Muscle layer of colon (tissue), 2 donors: ENCODE data around the gene NOCT.

ENCODE experiments used
- H3K27ac ChIP-seq: one replicate; pipeline ENCODE4 v1.7.0; 2013; ENCODE audit warnings: low read depth, mild to moderate bottlenecking, low read length, moderate library complexity
- H3K27me3 ChIP-seq, 2 donors: one replicate each; pipeline ENCODE4 v1.7.0; 2013; ENCODE audit warnings: low read length in 2 of 2, mild to moderate bottlenecking in 2 of 2; ENCODE audit not compliant: insufficient read depth in 2 of 2, control insufficient read depth in 1 of 2
- H3K36me3 ChIP-seq: one replicate; pipeline ENCODE4 v1.7.0; 2013; ENCODE audit warnings: mild to moderate bottlenecking, low read length; ENCODE audit not compliant: insufficient read depth
- H3K4me1 ChIP-seq: one replicate; pipeline ENCODE4 v1.7.0; 2013; ENCODE audit warnings: mild to moderate bottlenecking, low read length; ENCODE audit not compliant: insufficient read depth
- H3K4me3 ChIP-seq, 2 donors: one replicate each; pipeline ENCODE4 v1.7.0; 2013; ENCODE audit warnings: low read length in 2 of 2, low read depth in 1 of 2, mild to moderate bottlenecking in 1 of 2, moderate library complexity in 1 of 2
- H3K9ac ChIP-seq: one replicate; pipeline ENCODE4 v1.7.0; 2013; ENCODE audit warnings: low read length
- H3K9me3 ChIP-seq: one replicate; pipeline ENCODE4 v1.7.0; 2013; ENCODE audit warnings: mild to moderate bottlenecking, low read length
- donor health status: abdominal sarcoma.
- donor health status: Adenocarcinoma of cecum.

Gene NOCT, protein sequence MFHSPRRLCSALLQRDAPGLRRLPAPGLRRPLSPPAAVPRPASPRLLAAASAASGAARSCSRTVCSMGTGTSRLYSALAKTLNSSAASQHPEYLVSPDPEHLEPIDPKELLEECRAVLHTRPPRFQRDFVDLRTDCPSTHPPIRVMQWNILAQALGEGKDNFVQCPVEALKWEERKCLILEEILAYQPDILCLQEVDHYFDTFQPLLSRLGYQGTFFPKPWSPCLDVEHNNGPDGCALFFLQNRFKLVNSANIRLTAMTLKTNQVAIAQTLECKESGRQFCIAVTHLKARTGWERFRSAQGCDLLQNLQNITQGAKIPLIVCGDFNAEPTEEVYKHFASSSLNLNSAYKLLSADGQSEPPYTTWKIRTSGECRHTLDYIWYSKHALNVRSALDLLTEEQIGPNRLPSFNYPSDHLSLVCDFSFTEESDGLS

GRCh38 chr4:139015269-139015947 is at the start of gene NOCT:
NOCT (plus strand) TSS chr4:139015781; CDS start chr4:139015982, 201 bp downstream.
- peaks cover 16% of the 10 kb centered on the region for H3K4me1 ChIP-seq
- H3K27ac ChIP-seq: peak within 1 kb of the TSS; percentile 83
- H3K4me3 ChIP-seq: peak within 1 kb of the TSS; percentile 65 to 83
- peak within 1 kb of the TSS; percentile 76 for H3K9ac ChIP-seq
- no peaks in the 10 kb centered on the region for H3K27me3 ChIP-seq
- no peaks in the 10 kb centered on the region for H3K9me3 ChIP-seq
- no peaks in the 10 kb centered on the region for H3K36me3 ChIP-seq

- no peak overlapping the region for H3K4me3 ChIP-seq
- no peaks in the 10 kb centered on the region for H3K4me1 ChIP-seq
- no peak overlapping the region for H3K9ac ChIP-seq
- no peaks in the 10 kb centered on the region for H3K36me3 ChIP-seq
- H3K9me3 ChIP-seq: no peaks in the 10 kb centered on the region
- H3K27ac ChIP-seq: no peak overlapping the region
- no peaks in the 10 kb centered on the region for H3K27me3 ChIP-seq
Observed at GRCh38 chr4:138967313-138967712, 48.3 kb upstream of the NOCT start.

DNA sequence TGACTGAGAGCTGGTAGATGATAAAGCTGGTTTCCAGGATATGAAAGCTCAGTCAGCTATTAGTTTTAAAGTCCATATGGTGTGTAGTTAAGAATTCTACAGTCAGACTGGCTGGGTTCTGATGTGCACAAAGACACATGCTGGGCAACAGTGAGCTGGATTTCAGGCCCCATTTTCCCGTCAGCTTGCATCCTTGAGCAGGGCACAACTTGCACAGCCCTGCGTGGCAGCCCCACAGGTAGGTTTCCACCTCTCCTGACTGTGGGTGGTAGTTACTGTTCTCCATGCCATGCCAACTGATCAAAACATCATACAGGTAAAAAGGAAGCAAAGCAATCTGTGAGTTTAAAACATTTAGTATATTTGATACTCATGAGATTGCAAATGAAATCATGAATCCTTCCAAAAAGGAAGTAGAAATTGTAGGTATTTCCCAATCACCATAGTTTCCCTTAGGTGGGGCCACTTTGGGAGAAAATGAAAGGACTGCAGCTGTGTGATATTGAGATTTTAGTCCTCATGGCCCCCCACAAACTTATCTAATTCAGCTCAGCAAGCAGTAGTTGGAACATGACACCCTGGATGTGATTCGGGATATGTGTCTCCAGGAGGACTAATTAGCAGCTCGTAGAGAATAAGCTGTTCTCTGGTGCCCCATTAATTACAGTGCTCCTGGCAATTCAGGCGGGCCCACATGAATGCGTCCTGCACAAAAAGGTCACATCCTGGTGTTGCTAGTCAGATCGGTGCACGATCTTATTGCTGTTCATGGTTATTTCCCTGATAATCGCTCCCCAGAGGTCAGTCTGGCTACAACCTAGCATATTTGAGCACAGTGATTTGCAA is 42.4 kb upstream of the NOCT start:
- no peak overlapping the region for H3K27ac ChIP-seq
- H3K4me1 ChIP-seq: no peaks in the 10 kb centered on the region
- H3K9ac ChIP-seq: no peak overlapping the region
- H3K9me3 ChIP-seq: no peaks in the 10 kb centered on the region
- H3K27me3 ChIP-seq: no peaks in the 10 kb centered on the region
- H3K36me3 ChIP-seq: no peaks in the 10 kb centered on the region
- H3K4me3 ChIP-seq: no peak overlapping the region

DNA sequence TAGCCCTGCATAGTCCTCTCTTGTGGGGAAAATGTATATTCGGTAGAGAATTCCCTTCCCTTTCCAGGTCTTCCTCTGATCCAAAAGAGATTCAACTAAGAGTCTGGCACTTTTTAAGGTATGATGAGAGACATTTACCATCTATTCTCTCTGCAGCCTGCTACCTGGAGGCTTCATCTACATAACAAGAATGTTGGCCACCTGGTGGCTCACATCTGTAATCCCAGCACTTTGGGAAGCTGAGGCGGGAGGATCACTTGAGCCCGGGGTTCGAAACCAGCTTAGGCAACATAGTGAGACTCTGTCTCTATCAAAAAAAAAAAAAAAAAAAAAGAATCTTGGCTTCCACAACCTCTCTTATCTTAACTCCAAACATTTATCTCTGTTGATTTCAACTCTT is 40.4 kb upstream of the NOCT start:
- H3K9ac ChIP-seq: no peak overlapping the region
- H3K4me1 ChIP-seq: no peaks in the 10 kb centered on the region

DNA sequence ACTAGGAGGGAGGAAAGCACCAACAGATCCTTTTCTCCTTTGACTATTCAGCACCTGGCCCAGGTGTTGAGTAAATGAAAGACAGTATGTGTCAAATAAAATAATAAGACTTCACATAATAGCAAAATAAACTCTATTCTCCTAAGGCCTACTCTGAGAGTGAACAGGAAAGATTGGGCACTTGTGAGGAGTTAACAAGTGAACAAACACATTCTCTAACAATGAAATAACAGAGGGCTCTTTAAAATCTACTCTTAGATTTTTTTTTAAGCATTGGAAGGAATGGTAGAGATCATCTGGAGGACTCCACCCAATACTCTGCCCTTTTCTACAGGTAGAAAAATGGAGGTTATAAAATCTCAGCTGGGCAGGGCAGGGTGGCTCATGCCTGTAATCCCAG is 39.1 kb upstream of the NOCT start:
- H3K9ac ChIP-seq: no peak overlapping the region
- no peaks in the 10 kb centered on the region for H3K9me3 ChIP-seq
- no peaks in the 10 kb centered on the region for H3K27me3 ChIP-seq
- no peaks in the 10 kb centered on the region for H3K4me1 ChIP-seq
- H3K36me3 ChIP-seq: no peaks in the 10 kb centered on the region
- H3K4me3 ChIP-seq: no peak overlapping the region
- H3K27ac ChIP-seq: no peak overlapping the region

More for the DNA sequence above, 40.4 kb upstream of the NOCT start:
- Histone ChIP-seq H3K27me3 (no peaks in the 10 kb centered on the region), H3K9me3 (no peaks in the 10 kb centered on the region), H3K36me3 (no peaks in the 10 kb centered on the region), H3K27ac (no peak overlapping the region), H3K4me3 (no peak overlapping the region)

GRCh38 chr4:138977524-138977923 is 38.1 kb upstream of the NOCT start:
- Histone ChIP-seq H3K9ac (no peak overlapping the region), H3K27ac (no peak overlapping the region), H3K36me3 (no peaks in the 10 kb centered on the region), H3K9me3 (no peaks in the 10 kb centered on the region), H3K27me3 (no peaks in the 10 kb centered on the region), H3K4me3 (no peak overlapping the region), H3K4me1 (peaks cover 7% of the 10 kb centered on the region)

- H3K36me3 ChIP-seq: no peaks in the 10 kb centered on the region
- no peak overlapping the region for H3K9ac ChIP-seq
Observed at GRCh38 chr4:138978028-138978585, 37.5 kb upstream of the NOCT start.

DNA sequence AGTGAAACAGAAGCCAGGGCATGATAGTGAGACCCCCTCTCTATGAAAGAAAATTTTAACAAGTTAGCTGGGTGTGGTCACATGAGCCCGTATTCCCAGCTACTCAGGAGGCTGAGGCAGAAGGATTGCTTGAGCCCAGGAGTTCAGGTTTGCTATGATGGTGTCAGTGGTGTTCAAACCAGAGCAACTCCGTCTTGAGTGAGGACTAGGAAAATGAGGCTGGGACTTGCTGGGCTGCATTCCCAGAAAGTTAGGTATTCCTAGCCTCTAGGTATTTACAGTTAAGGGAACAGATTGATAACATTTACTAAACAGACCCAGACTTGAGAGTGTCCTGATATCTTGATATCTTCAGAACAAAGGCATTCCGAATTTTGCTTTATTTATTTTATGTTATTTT is 37.0 kb upstream of the NOCT start:
- H3K36me3 ChIP-seq: no peaks in the 10 kb centered on the region
- H3K9me3 ChIP-seq: no peaks in the 10 kb centered on the region
- no peak overlapping the region for H3K27ac ChIP-seq
- H3K9ac ChIP-seq: no peak overlapping the region
- H3K4me1 ChIP-seq: peaks cover 7% of the 10 kb centered on the region
- no peak overlapping the region for H3K4me3 ChIP-seq
- no peaks in the 10 kb centered on the region for H3K27me3 ChIP-seq

More at GRCh38 chr4:138978028-138978585, 37.5 kb upstream of the NOCT start:
- no peaks in the 10 kb centered on the region for H3K9me3 ChIP-seq
- no peak overlapping the region for H3K4me3 ChIP-seq
- peaks cover 7% of the 10 kb centered on the region for H3K4me1 ChIP-seq
- H3K27ac ChIP-seq: no peak overlapping the region
- H3K27me3 ChIP-seq: no peaks in the 10 kb centered on the region

DNA sequence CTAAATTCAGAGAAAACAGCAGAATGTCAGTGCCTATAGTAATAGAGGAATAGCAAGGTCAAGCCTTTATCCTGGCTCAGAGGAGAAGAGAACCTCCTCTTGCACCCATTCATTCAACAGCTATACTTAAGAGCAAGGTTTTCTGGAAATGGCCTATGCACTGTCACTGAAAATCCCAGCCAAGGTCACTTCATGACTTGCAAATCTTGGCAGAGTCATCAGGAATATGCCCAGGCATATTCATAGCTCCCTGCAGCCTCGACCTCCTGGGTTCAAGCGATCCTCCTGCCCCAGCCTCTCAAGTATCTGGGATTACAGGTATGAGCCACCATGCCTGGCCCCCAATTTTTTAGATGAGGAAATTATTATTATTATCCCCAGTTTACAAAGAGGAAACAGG is 35.8 kb upstream of the NOCT start:
- Histone ChIP-seq H3K27ac (no peak overlapping the region), H3K36me3 (no peaks in the 10 kb centered on the region), H3K9ac (no peak overlapping the region), H3K27me3 (no peaks in the 10 kb centered on the region), H3K9me3 (no peaks in the 10 kb centered on the region), H3K4me1 (peaks cover 7% of the 10 kb centered on the region), H3K4me3 (no peak overlapping the region)

GRCh38 chr4:138981930-138982390 is 33.6 kb upstream of the NOCT start:
- Histone ChIP-seq H3K36me3 (no peaks in the 10 kb centered on the region), H3K9me3 (no peaks in the 10 kb centered on the region), H3K4me3 (no peak overlapping the region), H3K4me1 (peaks cover 7% of the 10 kb centered on the region), H3K9ac (no peak overlapping the region), H3K27me3 (no peaks in the 10 kb centered on the region), H3K27ac (no peak overlapping the region)

GRCh38 chr4:138982754-138983153 is 32.8 kb upstream of the NOCT start:
- H3K27ac ChIP-seq: no peak overlapping the region
- no peak overlapping the region for H3K9ac ChIP-seq
- H3K4me1 ChIP-seq: peaks cover 7% of the 10 kb centered on the region
- no peaks in the 10 kb centered on the region for H3K27me3 ChIP-seq
- no peak overlapping the region for H3K4me3 ChIP-seq
- no peaks in the 10 kb centered on the region for H3K9me3 ChIP-seq
- no peaks in the 10 kb centered on the region for H3K36me3 ChIP-seq
